HG03469 (cell line): Measurements from ENCODE around the gene ATRAID.

Experiments used
- ATAC-seq: cut with Tn5 transposase; IDR thresholded peaks from one replicate; pipeline ENCODE4 v1.9.1; 2021; ENCODE audit warnings: mild to moderate bottlenecking, moderate library complexity, moderate number of reproducible peaks; ENCODE audit not compliant: unreplicated experiment

Gene ATRAID

DNA sequence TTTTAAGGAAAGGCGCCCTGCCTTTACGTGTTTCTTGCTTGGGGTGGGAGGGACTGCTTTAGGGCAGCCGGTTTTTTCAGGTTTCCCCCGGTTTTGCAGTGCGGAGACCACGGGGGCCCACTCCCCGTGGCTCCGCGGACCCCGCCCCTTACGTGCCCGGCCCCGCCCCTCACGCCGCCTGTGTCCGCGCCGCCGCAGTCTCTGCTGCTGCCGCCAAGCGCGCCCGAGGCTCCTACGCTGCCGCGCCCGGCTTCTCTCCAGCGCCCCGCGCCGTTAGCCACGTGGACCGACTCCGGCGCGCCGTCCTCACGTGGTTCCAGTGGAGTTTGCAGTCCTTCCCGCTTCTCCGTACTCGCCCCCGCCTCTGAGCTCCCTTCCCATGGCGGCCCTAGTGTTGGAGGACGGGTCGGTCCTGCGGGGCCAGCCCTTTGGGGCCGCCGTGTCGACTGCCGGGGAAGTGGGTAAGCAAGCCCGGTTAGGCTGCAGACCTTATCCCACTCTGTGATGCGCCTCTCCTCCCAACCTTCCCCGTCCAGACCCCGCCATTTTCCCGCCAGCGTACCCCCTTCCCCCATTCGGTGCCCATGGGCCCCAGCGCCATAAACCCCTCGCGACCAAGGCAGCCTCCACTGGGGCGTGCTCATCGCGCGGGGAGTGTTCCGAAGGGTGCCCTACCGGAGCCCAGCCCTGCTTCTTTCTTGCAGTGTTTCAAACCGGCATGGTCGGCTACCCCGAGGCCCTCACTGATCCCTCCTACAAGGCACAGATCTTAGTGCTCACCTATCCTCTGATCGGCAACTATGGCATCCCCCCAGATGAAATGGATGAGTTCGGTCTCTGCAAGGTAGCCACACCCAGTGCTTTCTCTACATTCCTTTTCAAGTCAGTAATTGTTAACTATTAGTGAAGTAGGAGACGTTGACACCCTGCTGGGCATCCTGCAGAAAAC is 5.6 kb downstream of the ATRAID start, which contains the start of gene CAD:
Gene CAD (plus strand): TSS at position 197 of the 949 bp plus-strand sequence. CDS start 183 bp downstream, at position 380.
- peak; percentile 59 for ATAC-seq

DNA sequence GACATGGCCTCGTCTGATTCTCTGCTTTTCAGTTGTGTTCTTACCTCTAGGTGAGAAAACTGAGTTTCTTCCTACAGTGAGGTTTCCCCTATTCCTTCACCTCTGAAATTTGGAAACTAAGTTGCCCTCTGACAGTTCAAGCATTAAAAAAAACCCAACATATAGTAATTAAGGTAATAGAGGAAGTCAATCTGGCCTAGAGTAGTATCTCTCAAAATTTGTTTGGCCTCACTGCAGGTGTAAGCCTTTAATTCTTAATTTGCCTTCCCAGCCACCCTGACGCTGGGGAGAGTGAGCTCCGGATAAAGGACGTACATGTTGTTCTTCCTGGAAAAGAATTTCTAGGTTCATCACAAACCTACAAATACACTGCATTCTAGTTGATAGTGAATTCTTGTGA is 6.8 kb downstream of the ATRAID start:
- ATAC-seq, result no peak

DNA sequence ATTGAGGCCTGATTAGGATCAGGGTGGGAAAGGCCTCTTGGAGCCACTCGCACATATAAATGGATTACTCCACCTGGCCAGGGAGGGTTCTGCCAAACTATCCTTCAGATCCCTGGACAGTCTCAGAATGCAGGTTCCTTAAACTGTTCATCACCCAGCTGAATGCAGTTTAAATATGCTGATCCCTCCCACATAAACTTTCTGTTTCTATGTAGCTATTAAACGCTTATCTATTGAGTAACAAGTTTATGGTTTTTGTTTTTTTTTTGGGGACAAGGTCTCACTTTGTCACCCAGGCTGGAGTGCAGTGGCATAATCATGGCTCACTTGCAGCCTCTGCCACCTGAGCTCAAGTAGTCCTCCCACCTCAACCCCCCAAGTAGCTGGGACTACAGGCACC is 7.2 kb downstream of the ATRAID start:
- ATAC-seq, result no peak

DNA sequence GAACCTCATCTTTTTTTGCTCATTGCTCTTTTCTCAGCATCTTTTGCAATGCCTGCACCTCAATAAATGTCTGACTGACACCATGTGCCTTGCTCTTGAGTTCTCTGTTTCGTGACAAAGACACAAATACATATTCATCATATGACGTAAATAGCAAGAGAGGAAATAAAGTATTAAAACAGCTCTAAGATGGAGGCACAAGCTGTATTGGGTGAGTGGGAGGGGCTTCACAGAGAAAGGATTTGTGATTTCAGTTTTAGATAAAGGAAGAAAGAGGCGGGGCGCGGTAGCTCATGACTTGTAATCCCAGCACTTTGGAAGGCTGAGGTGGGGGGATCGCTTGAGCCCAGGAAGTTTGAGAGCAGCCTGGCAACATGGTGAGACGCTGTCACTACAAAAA is 8.2 kb downstream of the ATRAID start:
- ATAC-seq, result no peak

DNA sequence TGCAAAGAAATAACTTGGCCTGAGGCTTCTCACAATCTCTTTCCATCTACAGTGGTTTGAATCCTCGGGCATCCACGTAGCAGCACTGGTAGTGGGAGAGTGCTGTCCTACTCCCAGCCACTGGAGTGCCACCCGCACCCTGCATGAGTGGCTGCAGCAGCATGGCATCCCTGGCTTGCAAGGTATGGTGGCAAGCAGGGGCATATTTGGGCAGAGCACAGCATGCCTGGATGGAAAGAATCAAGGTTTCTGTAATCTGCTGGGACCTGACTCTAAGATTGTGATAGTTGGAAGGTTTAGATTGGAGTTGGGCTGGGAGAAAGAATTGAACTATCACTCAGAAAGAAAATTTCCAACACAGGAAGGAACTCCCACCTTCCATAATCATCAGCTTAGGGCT is 9.3 kb downstream of the ATRAID start:
- ATAC-seq, result no peak

DNA sequence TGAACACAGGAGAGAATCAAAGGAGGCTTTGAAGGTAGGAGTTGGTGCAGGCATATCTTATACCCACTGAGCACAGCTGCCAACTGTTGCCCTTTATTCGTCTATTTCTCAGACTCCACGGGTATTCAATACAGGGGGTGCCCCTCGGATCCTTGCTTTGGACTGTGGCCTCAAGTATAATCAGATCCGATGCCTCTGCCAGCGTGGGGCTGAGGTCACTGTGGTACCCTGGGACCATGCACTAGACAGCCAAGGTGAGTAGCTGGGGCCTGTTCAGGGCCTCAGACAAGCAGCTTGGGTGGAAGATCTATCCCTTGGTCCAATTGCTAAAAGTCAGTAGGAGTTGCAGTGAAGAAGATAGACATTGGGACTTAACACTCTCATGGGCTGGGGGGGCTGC is 10.6 kb downstream of the ATRAID start:
- ATAC-seq, result no peak

DNA sequence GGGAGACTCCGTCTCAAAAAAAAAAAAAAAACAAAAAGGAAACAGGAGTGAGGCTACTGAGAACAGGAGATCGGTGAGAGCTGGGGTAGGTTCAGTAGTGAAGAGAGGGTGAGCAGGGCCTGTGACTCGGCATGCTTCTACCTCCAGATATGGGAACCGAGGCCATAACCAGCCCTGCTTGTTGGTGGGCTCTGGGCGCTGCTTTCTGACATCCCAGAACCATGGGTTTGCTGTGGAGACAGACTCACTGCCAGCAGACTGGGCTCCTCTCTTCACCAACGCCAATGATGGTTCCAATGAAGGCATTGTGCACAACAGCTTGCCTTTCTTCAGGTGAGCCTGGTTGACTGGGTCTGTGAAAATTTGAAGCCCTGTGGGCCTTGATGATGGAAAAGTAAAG is 11.6 kb downstream of the ATRAID start:
- no peak for ATAC-seq

DNA sequence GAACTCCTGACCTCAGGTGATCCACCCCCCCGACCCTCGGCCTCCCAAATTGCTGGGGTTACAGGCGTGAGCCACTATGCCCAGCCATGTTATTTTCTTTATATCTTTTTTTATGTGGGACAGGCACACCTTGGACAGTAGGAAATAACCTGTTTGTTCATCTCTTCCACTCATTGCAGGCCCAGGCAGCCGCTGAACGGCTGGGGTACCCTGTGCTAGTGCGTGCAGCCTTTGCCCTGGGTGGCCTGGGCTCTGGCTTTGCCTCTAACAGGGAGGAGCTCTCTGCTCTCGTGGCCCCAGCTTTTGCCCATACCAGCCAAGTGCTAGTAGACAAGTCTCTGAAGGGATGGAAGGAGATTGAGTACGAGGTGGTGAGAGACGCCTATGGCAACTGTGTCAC is 13.7 kb downstream of the ATRAID start:
- no peak for ATAC-seq

DNA sequence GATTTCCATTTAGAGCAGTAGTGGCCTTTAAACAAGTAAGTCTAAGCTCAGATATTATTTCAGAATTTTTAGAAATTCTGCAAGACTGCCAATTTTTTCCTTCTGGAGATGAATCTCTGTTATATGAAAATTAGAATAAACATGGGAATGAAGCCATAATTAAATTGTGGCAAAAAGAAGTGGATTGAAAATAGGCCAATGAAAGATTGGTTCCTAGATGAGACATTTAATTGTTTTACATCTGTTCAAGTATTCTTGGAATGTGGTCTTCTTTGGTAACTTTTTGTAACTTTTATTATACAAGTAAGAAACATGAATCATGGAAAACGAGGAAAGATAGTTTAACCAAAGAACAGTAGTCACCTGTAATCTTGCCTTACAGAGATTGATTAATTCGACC is 15.7 kb downstream of the ATRAID start:
- ATAC-seq, result no peak

DNA sequence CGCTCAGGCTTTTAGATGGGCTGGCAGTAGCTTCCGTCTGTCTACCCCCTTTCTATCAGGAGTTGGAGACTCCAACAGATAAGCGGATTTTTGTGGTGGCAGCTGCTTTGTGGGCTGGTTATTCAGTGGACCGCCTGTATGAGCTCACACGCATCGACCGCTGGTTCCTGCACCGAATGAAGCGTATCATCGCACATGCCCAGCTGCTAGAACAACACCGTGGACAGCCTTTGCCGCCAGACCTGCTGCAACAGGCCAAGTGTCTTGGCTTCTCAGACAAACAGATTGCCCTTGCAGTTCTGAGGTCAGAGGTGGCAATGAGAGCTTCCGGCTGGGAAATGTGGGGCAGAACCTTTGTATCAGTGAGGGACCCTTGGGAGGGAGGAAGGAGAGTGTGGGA is 20.1 kb downstream of the ATRAID start:
- ATAC-seq, result no peak

DNA sequence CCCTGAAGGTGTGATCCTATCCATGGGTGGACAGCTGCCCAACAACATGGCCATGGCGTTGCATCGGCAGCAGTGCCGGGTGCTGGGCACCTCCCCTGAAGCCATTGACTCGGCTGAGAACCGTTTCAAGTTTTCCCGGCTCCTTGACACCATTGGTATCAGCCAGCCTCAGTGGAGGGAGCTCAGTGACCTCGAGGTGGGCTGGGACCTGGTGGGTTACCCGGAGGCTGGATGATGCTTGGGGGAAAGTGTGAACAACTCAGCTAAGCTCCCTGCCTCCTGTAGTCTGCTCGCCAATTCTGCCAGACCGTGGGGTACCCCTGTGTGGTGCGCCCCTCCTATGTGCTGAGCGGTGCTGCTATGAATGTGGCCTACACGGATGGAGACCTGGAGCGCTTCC is 21.5 kb downstream of the ATRAID start:
- no peak for ATAC-seq

DNA sequence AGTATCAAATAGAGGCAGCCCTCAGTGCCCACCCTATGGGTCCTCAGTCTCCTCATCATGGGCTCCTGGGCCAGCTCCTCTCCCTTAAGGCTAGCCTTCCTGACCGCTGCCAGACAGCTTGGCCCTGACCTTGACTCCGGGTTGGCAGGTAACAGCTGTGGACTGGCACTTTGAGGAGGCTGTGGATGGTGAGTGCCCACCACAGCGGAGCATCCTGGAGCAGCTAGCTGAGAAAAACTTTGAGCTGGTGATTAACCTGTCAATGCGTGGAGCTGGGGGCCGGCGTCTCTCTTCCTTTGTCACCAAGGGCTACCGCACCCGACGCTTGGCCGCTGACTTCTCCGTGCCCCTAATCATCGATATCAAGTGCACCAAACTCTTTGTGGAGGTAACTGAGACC is 24.3 kb downstream of the ATRAID start:
- ATAC-seq, result no peak

DNA sequence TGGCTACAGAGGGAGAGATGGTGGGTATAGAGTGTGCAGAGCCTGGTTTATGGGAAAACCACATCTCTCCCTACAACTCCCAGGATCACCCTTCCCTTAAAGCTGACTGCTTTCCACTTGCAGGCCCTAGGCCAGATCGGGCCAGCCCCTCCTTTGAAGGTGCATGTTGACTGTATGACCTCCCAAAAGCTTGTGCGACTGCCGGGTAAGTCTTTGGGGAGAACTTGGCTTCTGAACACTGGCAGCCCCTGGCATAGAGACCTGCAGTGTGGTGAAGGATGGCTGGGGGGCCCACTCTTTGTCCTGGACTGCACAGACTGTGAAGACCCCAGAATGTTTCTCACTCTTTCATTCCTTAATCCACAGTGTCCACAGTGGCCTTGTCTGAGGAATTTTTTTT is 24.8 kb downstream of the ATRAID start:
- no peak for ATAC-seq

DNA sequence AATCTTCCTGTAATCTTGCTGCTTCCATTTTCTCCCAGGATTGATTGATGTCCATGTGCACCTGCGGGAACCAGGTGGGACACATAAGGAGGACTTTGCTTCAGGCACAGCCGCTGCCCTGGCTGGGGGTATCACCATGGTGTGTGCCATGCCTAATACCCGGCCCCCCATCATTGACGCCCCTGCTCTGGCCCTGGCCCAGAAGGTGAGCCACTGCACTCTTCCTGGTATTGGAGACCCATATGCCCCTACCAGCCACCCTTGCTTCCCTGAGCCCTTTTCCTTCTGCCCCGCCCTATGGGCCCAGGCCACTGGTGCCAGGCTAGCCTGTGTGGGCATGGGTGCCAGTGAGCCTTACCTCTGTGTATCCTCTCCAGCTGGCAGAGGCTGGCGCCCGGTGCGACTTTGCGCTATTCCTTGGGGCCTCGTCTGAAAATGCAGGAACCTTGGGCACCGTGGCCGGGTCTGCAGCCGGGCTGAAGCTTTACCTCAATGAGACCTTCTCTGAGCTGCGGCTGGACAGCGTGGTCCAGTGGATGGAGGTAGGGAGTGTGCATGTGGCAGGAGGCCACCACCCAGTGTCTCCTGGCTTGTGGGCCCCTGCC is 25.6 kb downstream of the ATRAID start:
- no peak for ATAC-seq

DNA sequence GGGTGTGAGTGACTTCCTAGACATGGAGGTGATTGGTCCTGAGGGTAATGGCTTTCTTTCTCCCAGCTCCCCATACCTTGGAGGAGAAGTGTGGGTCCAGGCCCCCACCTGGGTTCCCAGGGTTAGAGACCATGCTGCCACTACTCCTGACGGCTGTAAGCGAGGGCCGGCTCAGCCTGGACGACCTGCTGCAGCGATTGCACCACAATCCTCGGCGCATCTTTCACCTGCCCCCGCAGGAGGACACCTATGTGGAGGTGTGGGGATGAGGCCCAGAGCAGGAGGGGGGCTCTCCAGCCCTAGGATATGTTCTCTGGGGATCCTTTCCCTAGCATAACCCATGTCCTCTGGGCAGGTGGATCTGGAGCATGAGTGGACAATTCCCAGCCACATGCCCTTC is 27.1 kb downstream of the ATRAID start:
- ATAC-seq, result no peak

DNA sequence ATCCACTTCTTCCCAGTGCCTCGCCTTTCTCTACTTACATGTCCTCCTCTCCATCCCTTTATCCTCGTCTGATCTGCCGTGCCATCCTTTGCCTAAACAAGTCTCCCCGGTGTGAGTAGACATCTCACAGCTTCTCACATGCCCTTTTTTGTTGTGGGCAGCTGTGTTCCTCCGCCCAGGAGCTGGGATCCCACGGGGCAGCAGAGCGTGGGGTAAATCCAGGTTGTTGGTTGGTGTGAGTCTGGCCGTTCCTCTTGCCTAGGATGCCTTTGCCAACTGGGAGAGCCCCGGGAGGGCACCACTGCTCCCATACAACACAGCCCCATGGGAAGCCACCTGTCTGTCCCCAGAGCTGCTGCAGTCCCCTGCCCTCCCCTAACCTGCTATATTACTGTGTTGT is 28.6 kb downstream of the ATRAID start:
- no peak for ATAC-seq

DNA sequence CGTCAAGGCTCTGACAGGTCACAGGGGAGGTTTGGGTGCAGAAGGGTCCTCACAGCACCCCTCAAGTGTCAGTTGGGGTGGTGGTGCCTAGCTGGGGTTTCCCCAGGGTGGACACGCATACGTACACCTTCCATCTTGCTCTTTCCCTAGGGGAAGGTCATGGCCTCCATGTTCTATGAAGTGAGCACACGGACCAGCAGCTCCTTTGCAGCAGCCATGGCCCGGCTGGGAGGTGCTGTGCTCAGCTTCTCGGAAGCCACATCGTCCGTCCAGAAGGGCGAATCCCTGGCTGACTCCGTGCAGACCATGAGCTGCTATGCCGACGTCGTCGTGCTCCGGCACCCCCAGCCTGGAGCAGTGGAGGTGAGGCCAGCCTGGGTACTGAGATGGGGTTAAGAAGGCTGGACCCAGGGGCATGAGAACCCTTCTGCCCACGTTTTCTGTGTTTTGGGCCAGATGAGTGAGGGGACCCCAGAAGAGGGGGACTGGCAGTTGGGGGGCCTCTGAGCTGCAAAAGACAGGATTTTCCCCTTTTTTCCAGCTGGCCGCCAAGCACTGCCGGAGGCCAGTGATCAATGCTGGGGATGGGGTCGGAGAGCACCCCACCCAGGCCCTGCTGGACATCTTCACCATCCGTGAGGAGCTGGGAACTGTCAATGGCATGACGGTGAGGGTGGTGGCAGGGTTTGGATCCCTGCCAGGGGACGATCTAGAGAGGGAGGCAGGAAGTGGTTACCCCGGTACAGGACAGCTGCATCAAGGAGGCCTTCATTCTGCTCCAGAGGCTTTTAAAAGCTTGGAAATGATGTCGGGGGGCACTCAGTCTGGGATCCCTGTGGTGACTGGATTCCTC is 30.1 kb downstream of the ATRAID start:
- ATAC-seq, result no peak

DNA sequence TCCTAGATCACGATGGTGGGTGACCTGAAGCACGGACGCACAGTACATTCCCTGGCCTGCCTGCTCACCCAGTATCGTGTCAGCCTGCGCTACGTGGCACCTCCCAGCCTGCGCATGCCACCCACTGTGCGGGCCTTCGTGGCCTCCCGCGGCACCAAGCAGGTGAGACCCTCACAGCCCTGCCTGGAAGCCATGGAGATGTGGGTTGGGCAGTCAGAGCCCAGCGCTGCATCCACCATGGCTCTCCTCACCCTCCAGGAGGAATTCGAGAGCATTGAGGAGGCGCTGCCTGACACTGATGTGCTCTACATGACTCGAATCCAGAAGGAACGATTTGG is 30.7 kb downstream of the ATRAID start:
- ATAC-seq, result no peak

DNA sequence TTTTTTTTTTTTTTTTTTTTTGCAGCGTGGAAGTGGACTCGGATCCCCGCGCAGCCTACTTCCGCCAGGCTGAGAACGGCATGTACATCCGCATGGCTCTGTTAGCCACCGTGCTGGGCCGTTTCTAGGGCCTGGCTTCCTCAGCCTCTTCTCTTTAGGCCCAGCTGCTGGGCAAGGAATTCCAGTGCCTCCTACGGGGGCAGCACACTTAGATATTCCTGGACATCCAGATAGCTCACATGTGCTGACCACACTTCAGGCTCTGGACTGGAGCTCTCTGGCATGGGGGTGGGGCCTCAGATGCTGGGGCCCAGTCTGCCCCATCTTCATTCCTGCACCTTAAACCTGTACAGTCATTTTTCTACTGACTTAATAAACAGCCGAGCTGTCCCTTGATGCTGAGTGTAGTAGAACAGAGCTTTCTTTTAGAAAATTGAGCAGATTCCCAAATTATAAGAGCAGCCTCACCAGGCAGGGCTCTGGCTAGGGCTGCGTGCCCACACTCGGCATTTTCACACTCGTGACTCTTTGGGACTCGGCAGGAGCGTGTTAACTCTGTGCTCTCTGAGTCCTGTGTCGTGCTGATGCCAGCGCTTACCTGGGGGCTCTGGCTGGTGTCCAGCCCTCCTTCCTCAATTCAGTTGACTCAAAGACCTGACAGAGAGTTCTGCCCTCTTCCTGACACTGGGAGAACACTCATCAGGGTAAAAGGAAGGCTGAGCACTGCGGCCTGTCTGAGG is 31.7 kb downstream of the ATRAID start:
- ATAC-seq, result no peak

DNA sequence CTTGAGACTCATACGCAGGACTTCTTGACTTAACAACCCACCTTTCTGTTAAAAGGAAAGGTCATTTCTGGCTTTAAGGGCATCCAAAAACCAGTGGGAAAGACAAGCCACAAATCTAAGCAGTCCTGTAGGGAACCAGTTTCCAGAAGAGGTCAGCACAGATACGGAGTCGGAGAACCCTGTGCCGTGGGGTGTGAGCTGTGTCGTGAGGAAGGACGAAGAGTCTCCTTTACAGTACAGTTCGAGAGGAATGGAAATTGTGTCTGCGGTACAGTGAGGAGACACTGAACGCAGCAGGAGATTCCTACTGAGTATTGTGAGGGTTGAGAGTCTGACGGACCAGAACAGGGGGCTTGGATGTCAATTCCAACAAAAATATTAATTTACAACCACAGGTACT is 33.3 kb downstream of the ATRAID start:
- ATAC-seq, result no peak

DNA sequence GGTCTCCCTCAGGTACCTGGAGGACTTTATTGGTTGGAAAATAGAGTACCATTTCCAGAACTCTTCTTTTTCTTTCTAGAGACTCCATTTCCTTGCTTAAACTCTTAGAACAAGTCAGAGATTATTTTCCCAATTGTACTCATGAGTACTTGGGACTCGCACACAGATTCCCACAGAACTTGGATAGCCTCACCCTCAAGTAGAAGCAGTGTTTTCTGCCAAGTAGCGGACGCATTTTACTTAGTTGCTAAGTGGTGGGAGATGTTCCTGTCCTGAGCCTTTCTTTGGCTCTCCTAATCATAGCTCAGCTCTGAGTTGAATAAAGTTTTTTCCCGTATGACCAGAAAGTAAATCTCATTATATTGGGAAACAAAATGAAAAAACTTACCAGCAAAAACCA is 33.8 kb downstream of the ATRAID start:
- ATAC-seq, result no peak
